ENCODE measurements around the gene CMC1. TPM values are rescaled to one million over a fixed set of nuclear protein-coding genes. Genes with fewer than 3 reads are reported as not detected.

The CMC1 gene
- total and polyA plus RNA-seq, 9 of the 15 experiments (the other 6 are each of a cell fraction or from before 2014, with no cell fraction given), result 15.9 to 74.6 (median 48.9) TPM

GRCh38 chr3:28348265-28348628 is 106.8 kb downstream of the CMC1 start (continued):
- TF ChIP-seq ZNF282 (CRISPR knock-in tag; IDR thresholded peaks at IDR 0.05) (no peak), PHF20 (IDR thresholded peaks at IDR 0.05; ENCODE audit: partially characterized antibody) (no peak), TCF7L2 (IDR thresholded peaks at IDR 0.05; ENCODE audit: low read depth, low read length) (no peak), ZNF707 (CRISPR knock-in tag; conservative IDR thresholded peaks at IDR 0.05) (no peak), HDAC1 (IDR thresholded peaks at IDR 0.05) (peak in 1 of 2 experiments; percentile 23; a peak in 2 of 4 replicates), POLR2B (IDR thresholded peaks at IDR 0.05; ENCODE audit: low read depth, partially characterized antibody) (no peak), ZNF143 (CRISPR knock-in tag; IDR thresholded peaks at IDR 0.05) (no peak), CXXC5 (CRISPR knock-in tag; IDR thresholded peaks at IDR 0.05) (no peak), JUND (IDR thresholded peaks at IDR 0.05; ENCODE audit: borderline replicate concordance, low read depth, low read length) (no peak; the same call in 1 of the 2 replicates), JUND (tag; IDR thresholded peaks at IDR 0.05; ENCODE audit: borderline replicate concordance, low read depth, low read length) (no peak), NR0B1 (IDR thresholded peaks at IDR 0.05; ENCODE audit: partially characterized antibody) (no peak), ZNF830 (CRISPR knock-in tag; IDR thresholded peaks at IDR 0.05) (no peak), ZNF445 (CRISPR knock-in tag; IDR thresholded peaks at IDR 0.05; ENCODE audit: low read depth) (no peak), NKRF (IDR thresholded peaks at IDR 0.05; ENCODE audit: borderline replicate concordance) (peak; percentile 25; the same call in 1 of the 2 replicates), NFE2L1 (tag; IDR thresholded peaks at IDR 0.05; ENCODE audit: borderline replicate concordance, low read depth) (no peak), EP400 (IDR thresholded peaks at IDR 0.05) (no peak), PBX2 (CRISPR knock-in tag; IDR thresholded peaks at IDR 0.05; ENCODE audit: low read depth) (no peak), PBX2 (tag; conservative IDR thresholded peaks at IDR 0.05; ENCODE audit: low read depth) (peak; percentile 60; the same call in 1 of the 2 replicates)
- TF ChIP-seq, protein P1, sequence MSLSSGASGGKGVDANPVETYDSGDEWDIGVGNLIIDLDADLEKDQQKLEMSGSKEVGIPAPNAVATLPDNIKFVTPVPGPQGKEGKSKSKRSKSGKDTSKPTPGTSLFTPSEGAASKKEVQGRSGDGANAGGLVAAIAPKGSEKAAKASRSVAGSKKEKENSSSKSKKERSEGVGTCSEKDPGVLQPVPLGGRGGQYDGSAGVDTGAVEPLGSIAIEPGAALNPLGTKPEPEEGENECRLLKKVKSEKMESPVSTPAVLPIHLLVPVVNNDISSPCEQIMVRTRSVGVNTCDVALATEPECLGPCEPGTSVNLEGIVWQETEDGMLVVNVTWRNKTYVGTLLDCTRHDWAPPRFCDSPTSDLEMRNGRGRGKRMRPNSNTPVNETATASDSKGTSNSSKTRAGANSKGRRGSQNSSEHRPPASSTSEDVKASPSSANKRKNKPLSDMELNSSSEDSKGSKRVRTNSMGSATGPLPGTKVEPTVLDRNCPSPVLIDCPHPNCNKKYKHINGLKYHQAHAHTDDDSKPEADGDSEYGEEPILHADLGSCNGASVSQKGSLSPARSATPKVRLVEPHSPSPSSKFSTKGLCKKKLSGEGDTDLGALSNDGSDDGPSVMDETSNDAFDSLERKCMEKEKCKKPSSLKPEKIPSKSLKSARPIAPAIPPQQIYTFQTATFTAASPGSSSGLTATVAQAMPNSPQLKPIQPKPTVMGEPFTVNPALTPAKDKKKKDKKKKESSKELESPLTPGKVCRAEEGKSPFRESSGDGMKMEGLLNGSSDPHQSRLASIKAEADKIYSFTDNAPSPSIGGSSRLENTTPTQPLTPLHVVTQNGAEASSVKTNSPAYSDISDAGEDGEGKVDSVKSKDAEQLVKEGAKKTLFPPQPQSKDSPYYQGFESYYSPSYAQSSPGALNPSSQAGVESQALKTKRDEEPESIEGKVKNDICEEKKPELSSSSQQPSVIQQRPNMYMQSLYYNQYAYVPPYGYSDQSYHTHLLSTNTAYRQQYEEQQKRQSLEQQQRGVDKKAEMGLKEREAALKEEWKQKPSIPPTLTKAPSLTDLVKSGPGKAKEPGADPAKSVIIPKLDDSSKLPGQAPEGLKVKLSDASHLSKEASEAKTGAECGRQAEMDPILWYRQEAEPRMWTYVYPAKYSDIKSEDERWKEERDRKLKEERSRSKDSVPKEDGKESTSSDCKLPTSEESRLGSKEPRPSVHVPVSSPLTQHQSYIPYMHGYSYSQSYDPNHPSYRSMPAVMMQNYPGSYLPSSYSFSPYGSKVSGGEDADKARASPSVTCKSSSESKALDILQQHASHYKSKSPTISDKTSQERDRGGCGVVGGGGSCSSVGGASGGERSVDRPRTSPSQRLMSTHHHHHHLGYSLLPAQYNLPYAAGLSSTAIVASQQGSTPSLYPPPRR (CRISPR knock-in tag; IDR thresholded peaks at IDR 0.05; ENCODE audit: borderline replicate concordance), result no peak
